Body of pancreas (tissue), 4 donors: ENCODE data around the gene ZNF532.

Experiments
- POLR2A ChIP-seq, 3 donors: fragments of 450-650 bp; IDR thresholded peaks; one replicate each; pipeline ENCODE4 v1.6.1; 2016; ENCODE audit warnings: antibody characterized with exemption in 3 of 3, mild to moderate bottlenecking in 2 of 3
- TF ChIP-seq, protein P1 (sequence below), 7 experiments: fragments of 450-650 bp in 4 of 7; fragments of 200-600 bp in 3 of 7; sonication (generic) in 3 of 7; IDR thresholded peaks; one replicate each; pipeline ENCODE4 v1.5.1; 2016 to 2019; ENCODE audit warnings: antibody characterized with exemption in 7 of 7

DNA sequence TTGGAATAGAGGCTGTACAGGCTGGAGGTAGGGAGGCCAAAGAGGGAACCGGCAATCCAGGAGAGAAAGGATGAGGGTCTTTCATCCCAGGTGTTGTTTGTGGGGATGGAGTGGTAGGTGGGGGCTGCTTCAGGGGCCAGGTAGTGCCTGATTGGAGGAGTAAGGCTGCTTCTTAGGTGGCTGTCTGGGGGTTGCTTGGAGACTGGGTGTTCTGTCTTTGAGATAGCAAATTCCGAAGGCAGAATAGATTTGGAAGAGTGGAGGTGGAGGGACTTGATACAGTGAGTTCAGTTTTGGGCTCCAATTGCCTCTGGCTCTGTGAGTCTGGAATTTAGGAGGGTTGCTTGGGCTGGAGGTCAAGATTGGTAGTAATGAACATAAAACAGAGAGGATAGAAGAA is 5.9 kb downstream of the ZNF532 start:
- TF ChIP-seq, protein P1, sequence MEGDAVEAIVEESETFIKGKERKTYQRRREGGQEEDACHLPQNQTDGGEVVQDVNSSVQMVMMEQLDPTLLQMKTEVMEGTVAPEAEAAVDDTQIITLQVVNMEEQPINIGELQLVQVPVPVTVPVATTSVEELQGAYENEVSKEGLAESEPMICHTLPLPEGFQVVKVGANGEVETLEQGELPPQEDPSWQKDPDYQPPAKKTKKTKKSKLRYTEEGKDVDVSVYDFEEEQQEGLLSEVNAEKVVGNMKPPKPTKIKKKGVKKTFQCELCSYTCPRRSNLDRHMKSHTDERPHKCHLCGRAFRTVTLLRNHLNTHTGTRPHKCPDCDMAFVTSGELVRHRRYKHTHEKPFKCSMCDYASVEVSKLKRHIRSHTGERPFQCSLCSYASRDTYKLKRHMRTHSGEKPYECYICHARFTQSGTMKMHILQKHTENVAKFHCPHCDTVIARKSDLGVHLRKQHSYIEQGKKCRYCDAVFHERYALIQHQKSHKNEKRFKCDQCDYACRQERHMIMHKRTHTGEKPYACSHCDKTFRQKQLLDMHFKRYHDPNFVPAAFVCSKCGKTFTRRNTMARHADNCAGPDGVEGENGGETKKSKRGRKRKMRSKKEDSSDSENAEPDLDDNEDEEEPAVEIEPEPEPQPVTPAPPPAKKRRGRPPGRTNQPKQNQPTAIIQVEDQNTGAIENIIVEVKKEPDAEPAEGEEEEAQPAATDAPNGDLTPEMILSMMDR (IDR thresholded peaks at IDR 0.05) = no peak
- no peak for TF ChIP-seq POLR2A (IDR thresholded peaks at IDR 0.05)
